ENCODE data around the gene CAT.

DNA sequence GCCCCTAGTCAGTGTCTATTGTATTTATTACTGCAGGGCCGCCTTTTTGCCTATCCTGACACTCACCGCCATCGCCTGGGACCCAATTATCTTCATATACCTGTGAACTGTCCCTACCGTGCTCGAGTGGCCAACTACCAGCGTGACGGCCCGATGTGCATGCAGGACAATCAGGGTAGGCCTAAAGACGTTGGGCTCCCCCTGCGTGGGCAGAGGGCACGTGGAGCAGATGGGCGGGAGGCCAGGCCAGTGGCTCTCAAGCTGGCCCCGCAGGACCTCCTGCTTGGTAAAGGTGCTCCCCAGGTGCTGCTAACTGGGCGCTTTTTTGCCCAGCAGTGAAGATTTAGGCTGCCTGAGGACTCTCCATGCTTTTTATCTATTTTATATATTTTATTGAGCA lies 22.5 kb downstream of the CAT start:
- TF ChIP-seq CTCF (IDR thresholded peaks at IDR 0.05; ENCODE audit: insufficient read depth, low read length) (no peak), REST (IDR thresholded peaks at IDR 0.05; ENCODE audit: insufficient replicate concordance, low read depth) (no peak), POLR2AphosphoS5 (IDR thresholded peaks at IDR 0.05; ENCODE audit: low read depth) (no peak)
